ENCODE data around the gene ESYT2. TPM values are rescaled to one million over a fixed set of nuclear protein-coding genes. Genes with fewer than 3 reads are reported as not detected.

Gene ESYT2
- total and polyA plus RNA-seq, 2 of the 4 experiments (the other 2 are of a cell fraction) = 26.7 to 69.9 TPM

- no peaks in the 10 kb centered on the region for H3K9me3 ChIP-seq (ENCODE audit: control insufficient read depth, insufficient read depth, low read length)
- ChIA-PET CTCF (no interaction called here), POLR2A (ENCODE audit: unreplicated experiment) (no interaction called here)
- no peak overlapping the region for H3K4me2 ChIP-seq (ENCODE audit: low read depth, low read length)
- no peak overlapping the region for H2AK5ac ChIP-seq (ENCODE audit: low read depth, low read length)
- H4K91ac ChIP-seq (ENCODE audit: insufficient read depth, low read depth, low read length) = no peak overlapping the region
- H3K23ac ChIP-seq (ENCODE audit: low read depth, low read length) = peak overlapping the region; percentile 66; the same call in 1 of the 2 replicates
- no peak overlapping the region for H2BK120ac ChIP-seq (ENCODE audit: low read depth, low read length)
- H2BK5ac ChIP-seq (ENCODE audit: low read depth, low read length, poor library complexity, severe bottlenecking) = no peak overlapping the region
- H3K9me1 ChIP-seq (ENCODE audit: insufficient read depth, low read length) = peaks cover 19% of the 10 kb centered on the region
- no peaks in the 10 kb centered on the region for H4K20me1 ChIP-seq (ENCODE audit: insufficient read depth, low read length)
- H4K8ac ChIP-seq (ENCODE audit: low read depth in 2 of 2, low read length in 2 of 2) = peak overlapping the region in 1 of 2 experiments; percentile 21; a peak in 1 of 4 replicates
- no peak for DNase-seq
- TF ChIP-seq NFE2L2 (IDR thresholded peaks at IDR 0.05; ENCODE audit: low read depth, low read length) (peak; percentile 54; the same call in 1 of the 2 replicates), FOS (IDR thresholded peaks at IDR 0.05; ENCODE audit: low read depth, low read length) (no peak)
- in situ Hi-C loops (cut with MboI; ENCODE audit: low sequenced_read_pairs) (no loop called here), dilution Hi-C loops (cut with HindIII; ENCODE audit: low sequenced_read_pairs, unreplicated experiment) (no loop called here), intact Hi-C loops (cut with micrococcal nuclease) (loop anchor here (2.0 kb wide), 1 partner anchor 52 kb away; no protein-coding TSS in a partner anchor)
- no peak overlapping the region for H3K27ac ChIP-seq (ENCODE audit: insufficient read depth, low read length)
- WGBS, 2 experiments (ENCODE audit: extremely low coverage in 2 of 2, insufficient read length in 1 of 2) = no CpG with 5 or more reads among the region's 3 CpGs
- no peak overlapping the region; the same call in 1 of the 2 replicates for H3K4ac ChIP-seq (ENCODE audit: low read depth, low read length)
- H3K4me3 ChIP-seq (ENCODE audit: insufficient read depth, low read depth, low read length) = no peak overlapping the region
- no peak overlapping the region for H2AFZ ChIP-seq (replicated peaks; ENCODE audit: low read length, poor library complexity)
- no peak overlapping the region for H4K5ac ChIP-seq (ENCODE audit: low read depth, low read length)
- no peak for ATAC-seq (ENCODE audit: low read depth)
- H3K36me3 ChIP-seq (ENCODE audit: control insufficient read depth, insufficient read depth, low read length) = peaks cover 4% of the 10 kb centered on the region; the same call in 1 of the 2 replicates
- BruUV-seq (replicated peaks) = no TSS peak
- H3K14ac ChIP-seq (replicated peaks; ENCODE audit: low read depth, low read length) = no peak overlapping the region
- H3K79me1 ChIP-seq (ENCODE audit: low read depth in 1 of 2, low read length in 2 of 2) = peaks cover 23 to 52% of the 10 kb centered on the region in 2 experiments
- H3K27me3 ChIP-seq (ENCODE audit: control insufficient read depth, insufficient read depth, low read length) = no peaks in the 10 kb centered on the region
- H3K9ac ChIP-seq (ENCODE audit: low read depth, low read length) = no peak overlapping the region
- H2AK9ac ChIP-seq (replicated peaks; ENCODE audit: low read depth, low read length, poor library complexity) = no peak overlapping the region
- H3K56ac ChIP-seq (ENCODE audit: extremely low read depth, insufficient read depth, low read length) = no peak overlapping the region
- H2BK15ac ChIP-seq (ENCODE audit: low read depth, low read length) = no peak overlapping the region
- H3K18ac ChIP-seq (ENCODE audit: low read depth, low read length) = no peak overlapping the region
- H2BK20ac ChIP-seq (ENCODE audit: low read depth, low read length) = no peak overlapping the region
- peaks cover 7% of the 10 kb centered on the region for H3K4me1 ChIP-seq (ENCODE audit: control insufficient read depth, insufficient read depth, low read length)
These were observed 126.4 kb downstream of the ESYT2 start for GRCh38 chr7:158702944-158703343.
